AG04450 (cell line): Measurements from ENCODE around the gene SLC4A9. TPM values are rescaled to one million over a fixed set of nuclear protein-coding genes. Genes with fewer than 3 reads are reported as not detected.
A peak's percentile ranks its signal among the peaks of the same experiment; 100 is the strongest.

Experiments used
- CTCF ChIA-PET: fragments of 300-600, 350-600 bp; formaldehyde crosslinking; extraction: SDS; loops from one replicate; lab custom pipeline; 2022; ENCODE audit warnings: antibody characterized with exemption, inconsistent platforms; lab: Charles Lee
- POLR2A ChIA-PET: fragments of 350-600 bp; formaldehyde crosslinking; extraction: SDS; loops from one replicate; lab custom pipeline; 2021; ENCODE audit warnings: antibody characterized with exemption, inconsistent platforms; lab: Yijun Ruan, JAX
- DNase-seq: peaks from one replicate; pipeline ENCODE4 v3.0.0-alpha.2; 2011; ENCODE audit warnings: low read depth, low spot score
- H3K27ac ChIP-seq: one replicate; pipeline ENCODE4 v1.5.1; 2012; ENCODE audit warnings: low read depth, low read length, control low read depth
- H3K27me3 ChIP-seq: one replicate; pipeline ENCODE4 v1.6.0; 2012; ENCODE audit warnings: low read length; ENCODE audit not compliant: control insufficient read depth, insufficient read depth
- H3K4me3 ChIP-seq: 2 replicates; pipeline ENCODE4 v1.5.1; 2011; ENCODE audit warnings: mild to moderate bottlenecking, low read depth, low read length, control low read depth
- H3K9me3 ChIP-seq: 2 replicates; pipeline ENCODE4 v1.5.1; 2012; ENCODE audit warnings: low read length; ENCODE audit not compliant: control insufficient read depth, insufficient read depth
- polyA plus RNA-seq: library from polyadenylated mRNA; depleted of rRNA; stranded (reverse); fragments of >200 nt; gene quantifications from 2 replicates; pipeline ENCODE4 v1.2.3, GENCODE V29; 2011
- TF ChIP-seq, protein P1 (sequence below): IDR thresholded peaks from 2 replicates; pipeline ENCODE4 v1.5.1; 2011; ENCODE audit warnings: low read depth, low read length, control low read depth, inconsistent platforms

SLC4A9 gene
- polyA plus RNA-seq, 1 experiment = not detected

DNA sequence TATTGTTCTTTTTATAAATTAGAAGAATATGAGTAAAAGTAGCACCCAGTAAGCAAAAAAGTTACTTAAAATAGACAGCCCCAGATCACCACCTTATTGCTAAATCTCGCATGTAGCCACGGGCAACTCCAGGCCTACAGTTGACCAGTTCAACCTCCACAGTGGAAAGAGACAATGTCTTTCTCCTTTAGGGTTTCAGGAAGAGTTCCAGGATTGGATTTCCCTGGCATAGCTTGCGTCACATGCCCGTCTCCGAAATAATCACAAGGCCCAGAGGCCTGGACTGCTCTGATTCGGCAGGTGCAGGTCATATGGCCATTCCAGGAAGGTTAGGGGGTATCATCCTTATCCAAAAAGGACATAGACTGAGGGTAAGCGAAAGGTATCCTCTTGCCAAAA lies 47.2 kb upstream of the SLC4A9 start:
- CTCF ChIA-PET = interaction anchor here (1.0 to 2.2 kb wide), 4 partner anchors 10 to 69 kb away, joined by 4 to 10 read pairs (median 6); partner anchors contain the start of gene PFDN1

GRCh38 chr5:140317859-140318258 lies 42.1 kb upstream of the SLC4A9 start:
- no peak overlapping the region for H3K27ac ChIP-seq
- ChIA-PET POLR2A (interaction anchor here (1.4 kb wide), 1 partner anchor 28 kb away, joined by 5 read pairs; the partner anchor contains the start of gene HBEGF), CTCF (interaction anchor here (1.4 to 2.0 kb wide), 2 partner anchors 34 to 56 kb away, joined by 3 to 6 read pairs; no protein-coding TSS in a partner anchor)
- no peaks in the 10 kb centered on the region for H3K27me3 ChIP-seq
- no peaks in the 10 kb centered on the region for H3K9me3 ChIP-seq
- no peak overlapping the region for H3K4me3 ChIP-seq
- no peak for DNase-seq
- TF ChIP-seq, protein P1, sequence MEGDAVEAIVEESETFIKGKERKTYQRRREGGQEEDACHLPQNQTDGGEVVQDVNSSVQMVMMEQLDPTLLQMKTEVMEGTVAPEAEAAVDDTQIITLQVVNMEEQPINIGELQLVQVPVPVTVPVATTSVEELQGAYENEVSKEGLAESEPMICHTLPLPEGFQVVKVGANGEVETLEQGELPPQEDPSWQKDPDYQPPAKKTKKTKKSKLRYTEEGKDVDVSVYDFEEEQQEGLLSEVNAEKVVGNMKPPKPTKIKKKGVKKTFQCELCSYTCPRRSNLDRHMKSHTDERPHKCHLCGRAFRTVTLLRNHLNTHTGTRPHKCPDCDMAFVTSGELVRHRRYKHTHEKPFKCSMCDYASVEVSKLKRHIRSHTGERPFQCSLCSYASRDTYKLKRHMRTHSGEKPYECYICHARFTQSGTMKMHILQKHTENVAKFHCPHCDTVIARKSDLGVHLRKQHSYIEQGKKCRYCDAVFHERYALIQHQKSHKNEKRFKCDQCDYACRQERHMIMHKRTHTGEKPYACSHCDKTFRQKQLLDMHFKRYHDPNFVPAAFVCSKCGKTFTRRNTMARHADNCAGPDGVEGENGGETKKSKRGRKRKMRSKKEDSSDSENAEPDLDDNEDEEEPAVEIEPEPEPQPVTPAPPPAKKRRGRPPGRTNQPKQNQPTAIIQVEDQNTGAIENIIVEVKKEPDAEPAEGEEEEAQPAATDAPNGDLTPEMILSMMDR = no peak

More for the DNA sequence above, 47.2 kb upstream of the SLC4A9 start:
- TF ChIP-seq, protein P1 = no peak
- Histone ChIP-seq H3K9me3 (no peaks in the 10 kb centered on the region), H3K27ac (peak overlapping the region; percentile 90), H3K4me3 (no peak overlapping the region), H3K27me3 (no peaks in the 10 kb centered on the region)
- no peak for DNase-seq
- POLR2A ChIA-PET = interaction anchor here (0.8 to 1.2 kb wide), 3 partner anchors 10 to 33 kb away, joined by 4 to 5 read pairs (median 4); partner anchors contain the start of genes HBEGF and PFDN1

GRCh38 chr5:140318792-140319191 lies 41.2 kb upstream of the SLC4A9 start:
- DNase-seq = no peak
- CTCF ChIA-PET = interaction anchor here (2.0 kb wide), 1 partner anchor 33 kb away, joined by 6 read pairs; no protein-coding TSS in a partner anchor
- Histone ChIP-seq H3K9me3 (no peaks in the 10 kb centered on the region), H3K27ac (no peak overlapping the region), H3K27me3 (no peaks in the 10 kb centered on the region), H3K4me3 (no peak overlapping the region)
- POLR2A ChIA-PET = no interaction called here
- TF ChIP-seq, protein P1 = no peak

- Histone ChIP-seq H3K4me3 (no peak overlapping the region), H3K9me3 (no peaks in the 10 kb centered on the region), H3K27me3 (no peaks in the 10 kb centered on the region), H3K27ac (no peak overlapping the region)
- CTCF ChIA-PET = no interaction called here
- TF ChIP-seq, protein P1 = no peak
- POLR2A ChIA-PET = interaction anchor here (0.7 kb wide), 1 partner anchor 27 kb away, joined by 5 read pairs; the partner anchor contains the start of gene HBEGF
- DNase-seq = no peak
These were observed 40.2 kb upstream of the SLC4A9 start for GRCh38 chr5:140319833-140320232.

DNA sequence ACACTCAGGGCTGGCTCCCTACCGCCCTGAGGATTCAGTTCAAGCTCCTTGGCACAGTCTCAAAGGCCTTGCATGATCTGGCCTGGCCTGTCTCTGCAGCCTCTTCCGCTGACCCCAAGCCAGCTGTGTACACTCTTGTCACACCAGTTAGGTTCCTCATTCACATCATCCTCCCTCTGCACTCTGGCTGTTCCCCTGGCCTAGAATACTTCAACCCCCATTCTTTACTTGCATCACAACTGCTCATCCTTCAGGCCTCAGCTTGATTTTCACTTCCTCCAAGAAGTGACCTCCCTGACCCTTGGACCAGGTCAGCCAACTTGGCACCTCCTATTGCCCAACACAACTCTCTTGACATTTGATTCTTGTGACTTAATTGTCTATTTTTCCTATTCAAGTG lies 38.2 kb upstream of the SLC4A9 start:
- TF ChIP-seq, protein P1 = no peak
- POLR2A ChIA-PET = interaction anchor here (1.4 kb wide), 1 partner anchor 29 kb away, joined by 3 read pairs; no protein-coding TSS in a partner anchor
- CTCF ChIA-PET = interaction anchor here (1.8 kb wide), 1 partner anchor 30 kb away, joined by 9 read pairs; no protein-coding TSS in a partner anchor
- H3K27me3 ChIP-seq = no peaks in the 10 kb centered on the region
- no peak overlapping the region for H3K27ac ChIP-seq
- H3K9me3 ChIP-seq = no peaks in the 10 kb centered on the region
- no peak for DNase-seq
- H3K4me3 ChIP-seq = no peak overlapping the region
